HG02759 (cell line): ENCODE data around the gene HOXD3.

Experiments
- ATAC-seq: cut with Tn5 transposase; IDR thresholded peaks from one replicate; pipeline ENCODE4 v1.9.1; 2021; ENCODE audit warnings: mild to moderate bottlenecking, moderate library complexity; ENCODE audit not compliant: unreplicated experiment

Gene HOXD3

GRCh38 chr2:176156807-176157498, at the start of gene HOXD3:
HOXD3 (plus strand) TSS chr2:176157307; CDS start chr2:176169115, 11,808 bp downstream.
- no peak for ATAC-seq

- ATAC-seq: no peak
Observed at GRCh38 chr2:176107731-176108181, 49.4 kb upstream of the HOXD3 start.

DNA sequence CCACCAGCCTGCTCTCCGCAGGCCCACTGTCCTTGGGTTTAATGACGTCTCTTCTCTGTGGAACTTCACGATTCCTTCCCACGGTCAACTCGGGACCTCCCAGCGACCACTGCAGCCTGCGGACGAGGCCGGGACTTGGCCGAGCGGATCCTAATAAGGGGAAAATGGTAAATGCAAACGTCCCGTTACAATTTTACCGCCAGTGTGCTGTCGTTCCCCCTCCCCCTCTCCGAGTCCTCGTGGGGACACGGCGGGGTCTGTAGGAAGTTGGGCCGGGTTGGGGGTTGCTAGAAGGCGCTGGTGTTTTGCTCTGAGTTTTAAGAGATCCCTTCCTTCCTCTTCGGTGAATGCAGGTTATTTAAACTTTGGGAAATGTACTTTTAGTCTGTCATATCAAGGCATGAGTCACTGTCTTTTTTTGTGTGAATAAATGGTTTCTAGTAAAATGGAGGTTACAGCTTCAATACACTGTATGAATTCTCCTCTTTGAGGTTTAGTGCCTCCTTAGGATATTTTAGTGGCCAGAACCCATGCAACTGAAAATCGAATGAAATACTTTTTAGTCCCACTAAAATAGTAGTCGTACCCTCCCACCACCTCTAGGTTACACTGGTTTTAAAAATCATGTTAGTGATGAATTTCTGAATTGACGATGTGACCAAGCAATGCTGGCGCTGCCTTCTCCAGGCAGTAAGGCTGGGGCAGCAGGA, 47.8 kb upstream of the HOXD3 start:
- no peak for ATAC-seq

DNA sequence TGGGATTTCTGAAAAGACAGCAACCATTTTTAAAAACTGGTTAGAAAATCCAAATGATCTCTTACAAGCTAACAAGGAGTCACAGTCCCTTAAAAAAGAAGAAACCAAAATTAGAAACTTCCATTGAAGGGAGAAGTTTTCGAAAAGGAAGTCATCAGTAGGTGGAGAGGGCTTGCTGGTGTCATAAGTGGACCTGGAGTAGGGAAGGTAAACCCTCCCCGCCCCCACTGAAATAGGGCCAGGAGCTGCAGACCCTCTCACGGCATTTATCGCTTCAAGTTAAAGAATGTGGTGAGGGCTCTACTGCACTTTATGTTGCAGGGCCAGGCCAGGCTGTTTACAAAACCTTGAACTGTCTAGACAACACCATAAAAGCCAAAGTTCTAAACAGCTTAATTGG, 47.2 kb upstream of the HOXD3 start:
- ATAC-seq: no peak

DNA sequence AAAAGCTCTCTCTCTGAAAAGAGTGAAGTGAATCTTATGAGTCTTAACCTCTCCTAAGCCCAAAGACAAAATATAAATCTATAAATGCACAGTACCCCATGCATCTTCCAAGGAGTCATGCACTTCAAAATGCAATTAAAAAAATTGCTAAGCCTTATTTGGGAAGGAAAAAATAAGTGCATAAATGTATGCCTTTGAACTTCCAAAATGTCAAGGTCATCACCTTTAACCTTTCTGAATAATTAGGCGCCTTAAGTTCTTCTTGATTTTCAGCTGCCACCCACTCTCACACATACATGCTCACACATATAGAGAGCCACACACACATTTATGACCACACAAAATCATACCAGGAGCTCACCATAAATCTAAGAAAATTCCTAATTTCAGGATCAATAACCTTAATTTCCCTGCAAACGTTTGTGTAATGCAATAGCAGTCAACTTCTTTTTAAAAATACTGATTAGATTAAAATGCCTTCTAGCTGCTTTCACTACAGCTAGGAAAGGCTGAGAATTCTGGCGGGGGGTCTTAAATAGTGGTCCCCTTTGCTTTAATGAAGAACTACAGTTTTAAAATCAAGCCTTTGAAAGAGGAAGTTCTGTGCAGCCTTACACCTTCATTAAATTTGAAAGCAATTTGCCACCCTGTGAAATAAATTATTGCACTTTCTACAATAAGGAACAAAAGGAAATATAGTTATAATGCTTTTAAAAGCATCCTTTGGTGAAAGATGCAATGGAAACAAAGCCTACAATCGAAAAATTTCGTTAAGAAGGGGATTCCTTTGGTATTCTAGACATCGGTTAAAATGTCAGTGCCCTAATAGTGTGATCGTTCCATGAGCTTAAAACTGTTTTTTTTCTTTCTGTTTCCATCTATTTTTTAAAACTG, 46.4 kb upstream of the HOXD3 start:
- ATAC-seq: no peak

- ATAC-seq: no peak
Observed at GRCh38 chr2:176111309-176111663, 45.8 kb upstream of the HOXD3 start.

DNA sequence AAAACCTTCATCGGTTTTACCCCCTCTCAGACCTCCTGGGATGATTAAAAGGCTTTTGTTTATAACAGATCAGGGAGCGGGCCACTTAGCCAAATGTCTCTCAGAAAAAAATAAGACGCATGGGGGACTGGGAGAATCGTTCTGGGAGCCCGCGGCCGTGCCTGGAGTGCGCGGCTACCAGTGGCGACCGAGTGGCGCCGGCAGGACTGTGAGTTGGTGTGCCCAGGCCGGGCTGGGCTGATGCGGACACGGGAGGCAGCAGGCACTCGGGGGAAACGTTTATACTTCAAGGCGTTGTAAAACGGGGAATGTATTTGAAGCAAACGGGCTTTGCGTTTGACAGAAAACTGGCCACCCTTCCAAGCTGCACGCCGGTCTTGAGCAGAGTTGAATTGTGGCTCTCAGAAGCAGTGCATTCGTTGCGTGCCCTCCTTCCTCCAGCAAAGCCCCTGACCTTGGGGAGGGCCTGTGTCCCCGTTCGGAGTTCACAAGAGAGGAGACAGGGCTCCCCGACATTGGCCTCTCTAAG, 45.2 kb upstream of the HOXD3 start:
- ATAC-seq: no peak

GRCh38 chr2:176112375-176113302, 44.5 kb upstream of the HOXD3 start:
- ATAC-seq: no peak

- no peak for ATAC-seq
Observed at GRCh38 chr2:176114120-176114929, 42.8 kb upstream of the HOXD3 start.

GRCh38 chr2:176114930-176115625, 42.0 kb upstream of the HOXD3 start:
- no peak for ATAC-seq

DNA sequence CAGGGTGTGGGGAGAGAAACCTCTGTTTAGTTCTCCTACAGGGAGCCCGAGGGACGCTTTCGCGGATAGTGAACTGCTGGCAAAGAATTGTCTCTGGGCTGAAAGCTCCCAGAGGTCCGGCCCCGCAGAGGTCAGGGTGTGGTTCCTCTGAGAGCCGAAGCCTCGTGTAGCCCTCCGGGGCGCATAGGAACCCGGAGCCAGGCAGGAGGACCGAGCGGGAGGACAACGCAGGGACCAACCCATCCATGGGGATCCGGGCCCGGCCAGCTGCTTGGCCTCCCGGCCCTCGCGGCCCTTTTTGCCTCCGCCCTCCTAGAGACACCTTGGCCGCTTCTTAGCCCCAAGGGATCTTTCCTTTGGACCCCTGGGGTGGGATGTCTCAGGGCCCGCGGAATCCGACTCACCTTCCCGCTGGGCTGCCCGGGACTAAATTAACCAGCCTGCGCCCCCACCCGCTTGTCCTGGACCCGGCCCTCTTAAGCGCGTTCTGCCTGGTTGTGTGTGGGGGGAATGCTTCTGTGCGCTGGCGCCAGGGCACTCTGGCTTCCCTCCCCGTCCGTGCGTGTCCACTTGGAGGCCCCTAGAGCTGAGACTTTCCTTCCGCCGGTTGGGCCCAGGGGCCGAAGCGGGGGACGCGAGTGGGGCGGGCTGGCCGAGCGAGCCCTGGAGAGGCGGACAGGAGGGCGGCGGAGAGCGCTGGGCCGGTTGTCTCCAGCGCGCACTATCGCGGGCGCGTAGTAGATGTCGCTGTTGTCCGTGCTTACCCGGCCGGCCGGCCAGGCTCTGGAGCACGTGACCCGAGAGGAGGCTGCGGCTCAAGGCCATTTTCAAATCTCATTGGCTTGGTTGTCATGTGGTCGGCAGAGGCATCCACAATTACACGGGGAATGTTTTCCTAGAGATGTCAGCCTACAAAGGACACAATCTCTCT, 41.0 kb upstream of the HOXD3 start, which contains the start of gene HOXD10:
Gene HOXD10 (plus strand): TSS at position 896 of the 931 bp plus-strand sequence. CDS start 56 bp downstream, outside the sequence.
- no peak for ATAC-seq

DNA sequence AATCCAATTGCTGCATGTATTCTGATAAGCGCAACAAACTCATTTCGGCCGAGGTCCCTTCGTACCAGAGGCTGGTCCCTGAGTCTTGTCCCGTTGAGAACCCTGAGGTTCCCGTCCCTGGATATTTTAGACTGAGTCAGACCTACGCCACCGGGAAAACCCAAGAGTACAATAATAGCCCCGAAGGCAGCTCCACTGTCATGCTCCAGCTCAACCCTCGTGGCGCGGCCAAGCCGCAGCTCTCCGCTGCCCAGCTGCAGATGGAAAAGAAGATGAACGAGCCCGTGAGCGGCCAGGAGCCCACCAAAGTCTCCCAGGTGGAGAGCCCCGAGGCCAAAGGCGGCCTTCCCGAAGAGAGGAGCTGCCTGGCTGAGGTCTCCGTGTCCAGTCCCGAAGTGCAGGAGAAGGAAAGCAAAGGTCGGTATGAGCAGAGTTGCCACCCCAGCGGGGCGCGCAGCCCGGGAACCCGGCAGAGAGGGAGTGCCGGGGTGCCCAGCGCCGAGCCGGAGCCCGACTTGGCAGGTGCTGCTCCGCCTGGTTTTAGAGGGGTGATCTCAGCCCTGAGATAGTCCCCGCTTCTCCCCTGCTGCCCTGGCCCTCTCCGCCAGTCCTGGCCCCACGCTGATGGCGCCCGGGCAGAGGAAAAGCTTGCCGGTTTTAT, 39.8 kb upstream of the HOXD3 start:
- ATAC-seq: no peak

DNA sequence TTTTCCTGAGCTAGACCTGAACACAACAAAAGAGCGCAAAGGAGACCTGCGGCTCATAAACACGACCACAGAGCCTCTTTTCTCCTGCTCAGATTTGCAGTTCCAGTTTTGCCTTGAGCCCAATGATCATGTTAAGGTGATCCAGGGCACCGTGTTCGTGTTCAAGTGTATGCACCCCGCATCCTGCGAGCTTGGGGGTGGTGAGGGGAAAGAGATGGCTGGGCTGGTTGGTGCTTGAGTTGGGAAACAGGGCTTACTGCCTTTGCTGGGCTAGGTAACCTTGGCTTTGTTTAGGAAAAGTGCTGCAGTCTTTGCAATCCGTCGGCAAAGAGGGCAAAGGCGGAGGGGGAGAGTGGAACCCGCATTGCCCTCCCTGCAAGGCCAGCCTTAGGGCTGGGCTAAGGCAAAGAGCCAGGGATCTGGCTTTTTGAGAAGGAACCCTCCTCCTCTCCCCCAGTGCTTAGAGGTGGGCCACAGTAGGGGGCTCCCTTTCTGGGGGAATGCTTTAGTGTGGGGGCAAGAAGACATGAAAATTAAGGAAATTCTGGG, 39.2 kb upstream of the HOXD3 start:
- ATAC-seq: no peak

GRCh38 chr2:176118601-176119339, 38.3 kb upstream of the HOXD3 start:
- ATAC-seq: no peak

DNA sequence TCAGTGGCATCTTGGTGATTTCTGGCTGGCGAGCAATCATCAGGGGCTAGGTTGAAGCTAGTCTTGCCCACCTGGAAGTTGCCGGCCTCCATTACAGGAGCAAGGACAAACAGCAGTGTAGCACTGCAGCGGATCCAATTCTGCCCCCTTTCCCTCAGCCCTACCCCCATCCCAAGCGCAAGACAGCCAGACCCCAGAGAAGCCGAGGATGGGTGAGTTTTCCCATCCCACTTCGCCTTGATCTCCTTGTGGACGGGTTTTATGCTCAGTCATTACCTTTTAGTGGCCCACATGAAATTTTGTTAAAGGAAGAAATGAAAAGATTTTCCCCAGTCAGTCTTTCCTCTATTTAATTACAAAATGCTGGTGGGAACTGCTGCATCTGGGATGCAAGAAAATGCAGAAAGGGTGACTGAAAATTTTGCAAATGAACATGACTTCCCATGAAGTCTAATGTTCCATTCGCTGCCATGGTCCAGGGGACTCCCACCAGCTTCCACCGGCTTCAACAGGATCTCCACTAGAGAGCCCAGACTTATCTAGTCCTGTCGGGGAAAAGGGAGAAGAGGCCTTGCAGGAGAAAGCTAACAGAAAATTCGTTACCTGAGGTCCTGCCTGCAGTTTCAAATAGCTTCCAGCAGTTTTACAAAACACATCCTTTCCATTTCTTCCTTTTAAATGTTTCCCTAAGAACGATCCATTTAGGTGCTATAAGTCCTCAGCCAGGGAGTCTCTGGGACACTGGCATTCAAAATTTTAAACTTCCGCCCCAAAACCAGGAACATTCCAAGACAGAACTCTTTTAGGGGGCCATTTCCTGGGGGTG, 36.5 kb upstream of the HOXD3 start:
- ATAC-seq: no peak
